AG04450 (cell line): ENCODE data around the gene AQP6. TPM values are rescaled to one million over a fixed set of nuclear protein-coding genes. Genes with fewer than 3 reads are reported as not detected.
A peak's percentile ranks its signal among the peaks of the same experiment; 100 is the strongest.

Experiments
- CTCF ChIA-PET: fragments of 300-600, 350-600 bp; formaldehyde crosslinking; extraction: SDS; loops from one replicate; lab custom pipeline; 2022; ENCODE audit warnings: antibody characterized with exemption, inconsistent platforms; lab: Charles Lee
- POLR2A ChIA-PET: fragments of 350-600 bp; formaldehyde crosslinking; extraction: SDS; loops from one replicate; lab custom pipeline; 2021; ENCODE audit warnings: antibody characterized with exemption, inconsistent platforms; lab: Yijun Ruan, JAX
- DNase-seq: peaks from one replicate; pipeline ENCODE4 v3.0.0-alpha.2; 2011; ENCODE audit warnings: low read depth, low spot score
- H3K27ac ChIP-seq: one replicate; pipeline ENCODE4 v1.5.1; 2012; ENCODE audit warnings: low read depth, low read length, control low read depth
- H3K27me3 ChIP-seq: one replicate; pipeline ENCODE4 v1.6.0; 2012; ENCODE audit warnings: low read length; ENCODE audit not compliant: control insufficient read depth, insufficient read depth
- H3K4me3 ChIP-seq: 2 replicates; pipeline ENCODE4 v1.5.1; 2011; ENCODE audit warnings: mild to moderate bottlenecking, low read depth, low read length, control low read depth
- H3K9me3 ChIP-seq: 2 replicates; pipeline ENCODE4 v1.5.1; 2012; ENCODE audit warnings: low read length; ENCODE audit not compliant: control insufficient read depth, insufficient read depth
- polyA plus RNA-seq: library from polyadenylated mRNA; depleted of rRNA; stranded (reverse); fragments of >200 nt; gene quantifications from 2 replicates; pipeline ENCODE4 v1.2.3, GENCODE V29; 2011
- TF ChIP-seq, protein P1 (sequence below): IDR thresholded peaks from 2 replicates; pipeline ENCODE4 v1.5.1; 2011; ENCODE audit warnings: low read depth, low read length, control low read depth, inconsistent platforms

Gene AQP6
- polyA plus RNA-seq, 1 experiment, result not detected

DNA sequence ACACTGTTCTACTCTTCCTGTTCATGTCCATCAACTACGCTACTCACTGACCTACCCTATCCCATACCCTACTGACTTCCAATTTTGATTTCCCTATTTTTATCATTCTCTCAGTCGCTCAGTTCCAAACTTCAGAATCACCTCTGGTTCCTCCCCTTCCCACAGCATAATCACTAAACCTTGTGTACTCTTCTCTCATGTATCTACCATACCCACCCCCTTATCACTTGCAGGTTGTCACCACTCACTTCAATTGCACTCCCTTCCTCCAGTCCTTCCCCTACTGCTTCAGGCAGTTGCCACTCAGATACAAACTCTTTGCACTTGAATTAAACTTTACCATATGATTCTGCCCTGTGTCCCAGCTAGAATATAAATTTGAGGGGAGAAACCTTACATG is 46.2 kb downstream of the AQP6 start:
- Histone ChIP-seq H3K4me3 (no peak overlapping the region), H3K9me3 (no peaks in the 10 kb centered on the region), H3K27ac (no peak overlapping the region), H3K27me3 (no peaks in the 10 kb centered on the region)
- POLR2A ChIA-PET, result no interaction called here
- CTCF ChIA-PET, result interaction anchor here (1.1 to 3.9 kb wide), 4 partner anchors 20 to 52 kb away, joined by 3 to 15 read pairs (median 8); no protein-coding TSS in a partner anchor
- DNase-seq, result no peak
- TF ChIP-seq, protein P1, sequence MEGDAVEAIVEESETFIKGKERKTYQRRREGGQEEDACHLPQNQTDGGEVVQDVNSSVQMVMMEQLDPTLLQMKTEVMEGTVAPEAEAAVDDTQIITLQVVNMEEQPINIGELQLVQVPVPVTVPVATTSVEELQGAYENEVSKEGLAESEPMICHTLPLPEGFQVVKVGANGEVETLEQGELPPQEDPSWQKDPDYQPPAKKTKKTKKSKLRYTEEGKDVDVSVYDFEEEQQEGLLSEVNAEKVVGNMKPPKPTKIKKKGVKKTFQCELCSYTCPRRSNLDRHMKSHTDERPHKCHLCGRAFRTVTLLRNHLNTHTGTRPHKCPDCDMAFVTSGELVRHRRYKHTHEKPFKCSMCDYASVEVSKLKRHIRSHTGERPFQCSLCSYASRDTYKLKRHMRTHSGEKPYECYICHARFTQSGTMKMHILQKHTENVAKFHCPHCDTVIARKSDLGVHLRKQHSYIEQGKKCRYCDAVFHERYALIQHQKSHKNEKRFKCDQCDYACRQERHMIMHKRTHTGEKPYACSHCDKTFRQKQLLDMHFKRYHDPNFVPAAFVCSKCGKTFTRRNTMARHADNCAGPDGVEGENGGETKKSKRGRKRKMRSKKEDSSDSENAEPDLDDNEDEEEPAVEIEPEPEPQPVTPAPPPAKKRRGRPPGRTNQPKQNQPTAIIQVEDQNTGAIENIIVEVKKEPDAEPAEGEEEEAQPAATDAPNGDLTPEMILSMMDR, result no peak

DNA sequence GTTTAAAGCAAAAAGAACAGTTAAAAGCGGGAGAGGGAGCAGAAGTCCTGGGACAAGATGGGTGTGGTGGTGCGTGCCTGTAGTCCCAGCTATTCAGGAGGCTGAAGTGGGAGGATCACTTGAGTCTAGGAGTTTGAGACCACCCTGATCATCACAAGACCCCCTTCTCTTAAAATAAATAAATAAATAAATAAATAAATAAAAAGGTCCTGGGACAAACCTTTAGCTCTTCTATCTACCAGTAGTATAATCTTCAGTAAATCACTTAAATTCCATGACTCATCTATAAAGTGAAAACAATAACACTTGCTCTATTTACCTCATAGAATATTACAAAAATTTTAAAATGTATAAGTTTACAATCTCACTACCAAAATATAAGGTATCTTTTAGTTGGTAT is 46.8 kb downstream of the AQP6 start:
- POLR2A ChIA-PET, result no interaction called here
- CTCF ChIA-PET, result interaction anchor here (1.5 to 3.9 kb wide), 3 partner anchors 20 to 52 kb away, joined by 3 to 15 read pairs (median 12); no protein-coding TSS in a partner anchor
- H3K27me3 ChIP-seq, result no peaks in the 10 kb centered on the region
- TF ChIP-seq, protein P1, result no peak
- H3K27ac ChIP-seq, result no peak overlapping the region
- no peak for DNase-seq
- H3K4me3 ChIP-seq, result no peak overlapping the region
- H3K9me3 ChIP-seq, result no peaks in the 10 kb centered on the region

DNA sequence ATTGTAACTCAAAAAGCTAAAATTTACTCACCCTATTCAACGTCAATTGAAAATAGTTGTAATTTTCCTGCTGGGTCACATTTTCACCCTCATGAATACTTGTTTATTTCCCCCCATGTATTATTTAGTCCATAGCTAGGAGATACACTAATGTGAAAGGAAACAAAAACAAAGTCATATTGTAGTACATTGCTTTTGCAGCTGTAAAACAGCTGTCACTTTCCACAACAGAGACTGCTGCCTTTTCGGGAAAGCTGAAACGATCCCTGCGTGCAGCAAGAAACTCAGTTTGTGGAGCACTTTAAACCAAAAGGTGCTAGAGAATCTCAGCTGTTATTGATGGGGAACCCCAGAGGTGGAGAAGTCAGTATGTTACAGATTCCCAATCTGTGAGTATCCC is 48.3 kb downstream of the AQP6 start:
- Histone ChIP-seq H3K27ac (no peak overlapping the region), H3K4me3 (peak overlapping the region; percentile 8), H3K27me3 (no peaks in the 10 kb centered on the region), H3K9me3 (no peaks in the 10 kb centered on the region)
- ChIA-PET CTCF (interaction anchor here (0.7 to 1.9 kb wide), 6 partner anchors 18 to 64 kb away, joined by 3 to 11 read pairs (median 5); partner anchors contain the start of gene SMARCD1), POLR2A (interaction anchor here (0.6 kb wide), 1 partner anchor 33 kb away, joined by 8 read pairs; no protein-coding TSS in a partner anchor)
- TF ChIP-seq, protein P1, result no peak
- no peak for DNase-seq

DNA sequence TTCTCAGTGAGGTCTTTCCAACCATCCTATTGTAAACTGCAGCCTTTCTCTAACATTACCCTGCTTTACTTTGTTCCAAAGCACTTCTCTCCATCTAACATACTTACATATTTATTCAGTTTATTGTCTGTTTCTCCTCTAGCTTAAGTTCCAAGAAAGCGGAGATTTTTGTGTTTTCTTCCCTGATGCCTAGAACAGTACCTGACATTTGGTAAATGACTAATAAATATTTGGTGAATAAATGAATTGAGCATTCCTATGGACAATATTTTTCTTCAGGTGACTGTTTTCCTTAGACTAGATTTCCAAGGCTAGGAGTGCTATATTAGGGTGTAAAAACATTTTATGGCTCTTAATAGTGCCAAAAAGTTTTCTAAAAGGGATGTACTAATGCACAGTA is 50.2 kb downstream of the AQP6 start:
- H3K27ac ChIP-seq, result no peak overlapping the region

DNA sequence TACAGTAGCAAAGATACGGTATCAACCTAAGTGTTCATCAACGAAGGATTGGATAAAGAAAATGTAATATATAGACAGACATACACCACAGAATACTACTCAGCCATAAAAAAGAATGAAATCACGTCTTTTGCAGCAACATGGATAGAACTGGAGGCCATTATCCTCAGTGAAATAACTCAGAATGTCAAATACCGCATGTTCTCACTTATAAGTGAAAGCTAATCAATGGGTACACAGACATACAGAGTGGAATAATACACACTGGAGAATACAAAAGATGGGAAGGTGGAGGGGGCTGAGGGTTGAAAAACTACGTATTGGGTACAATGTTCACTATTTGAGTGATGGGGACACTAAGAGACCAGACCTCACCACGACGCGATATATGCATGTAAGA is 51.5 kb downstream of the AQP6 start:
- TF ChIP-seq, protein P1, result no peak
- no peak overlapping the region for H3K27ac ChIP-seq
- H3K4me3 ChIP-seq, result peak overlapping the region; percentile 90
- ChIA-PET POLR2A (no interaction called here), CTCF (interaction anchor here (0.7 to 1.3 kb wide), 6 partner anchors 15 to 93 kb away, joined by 3 to 6 read pairs (median 4); no protein-coding TSS in a partner anchor)
- no peaks in the 10 kb centered on the region for H3K9me3 ChIP-seq
- no peaks in the 10 kb centered on the region for H3K27me3 ChIP-seq
- DNase-seq, result no peak

More for the DNA sequence above, 50.2 kb downstream of the AQP6 start:
- no peak for DNase-seq
- Histone ChIP-seq H3K9me3 (no peaks in the 10 kb centered on the region), H3K27me3 (no peaks in the 10 kb centered on the region), H3K4me3 (no peak overlapping the region)
- TF ChIP-seq, protein P1, result no peak
- ChIA-PET CTCF (interaction anchor here (0.6 kb wide), 1 partner anchor 260 kb away, joined by 3 read pairs; no protein-coding TSS in a partner anchor), POLR2A (no interaction called here)
